H9 (cell line): ENCODE results near the gene CLDN2. TPM values are rescaled to one million over a fixed set of nuclear protein-coding genes. Genes with fewer than 3 reads are reported as not detected.

Experiments
- DNase-seq: peaks from one replicate; pipeline ENCODE4 v3.0.0-alpha.2; 2017
- H2AFZ ChIP-seq: one replicate; pipeline ENCODE4 v1.6.1; 2013; ENCODE audit warnings: mild to moderate bottlenecking, low read length, control low read depth, moderate library complexity
- H2AK5ac ChIP-seq: 2 replicates; pipeline ENCODE4 v1.6.1; 2013; ENCODE audit warnings: low read length, control low read depth, mixed read lengths; ENCODE audit not compliant: insufficient read length
- H2BK120ac ChIP-seq: one replicate; pipeline ENCODE4 v1.6.1; 2013; ENCODE audit warnings: low read depth, mild to moderate bottlenecking, low read length, control low read depth, inconsistent platforms; ENCODE audit not compliant: poor library complexity, severe bottlenecking
- H2BK12ac ChIP-seq: 2 replicates; pipeline ENCODE4 v1.6.1; 2013; ENCODE audit warnings: low read length, control low read depth, mixed read lengths, low read depth; ENCODE audit not compliant: insufficient read length
- H2BK15ac ChIP-seq: 2 replicates; pipeline ENCODE4 v1.6.1; 2013; ENCODE audit warnings: low read depth, low read length, control low read depth
- H2BK20ac ChIP-seq: one replicate; pipeline ENCODE4 v1.6.1; 2013; ENCODE audit warnings: low read depth, mild to moderate bottlenecking, low read length, control low read depth, inconsistent platforms; ENCODE audit not compliant: poor library complexity, severe bottlenecking
- H2BK5ac ChIP-seq: 2 replicates; pipeline ENCODE4 v1.6.1; 2013; ENCODE audit warnings: low read length, control low read depth, mixed read lengths; ENCODE audit not compliant: insufficient read length
- H3K14ac ChIP-seq: 2 replicates; pipeline ENCODE4 v1.6.1; 2013; ENCODE audit warnings: low read length, control low read depth; ENCODE audit not compliant: insufficient read depth
- H3K18ac ChIP-seq: 2 replicates; pipeline ENCODE4 v1.6.1; 2013; ENCODE audit warnings: low read depth, mild to moderate bottlenecking, mixed read lengths, low read length, control low read depth; ENCODE audit not compliant: insufficient read length
- H3K23ac ChIP-seq: 2 replicates; pipeline ENCODE4 v1.6.1; 2013; ENCODE audit warnings: low read length, control low read depth, mixed read lengths, low read depth; ENCODE audit not compliant: insufficient read length
- H3K23me2 ChIP-seq: 2 replicates; pipeline ENCODE4 v1.6.1; 2013; ENCODE audit warnings: low read depth, mild to moderate bottlenecking, mixed read lengths, low read length, control low read depth; ENCODE audit not compliant: insufficient read length, poor library complexity, severe bottlenecking
- H3K27ac ChIP-seq: 2 replicates; pipeline ENCODE4 v1.5.1; 2013; ENCODE audit warnings: low read length, control low read depth, mixed read lengths, low read depth; ENCODE audit not compliant: insufficient read length
- H3K27me3 ChIP-seq: 2 replicates; pipeline ENCODE4 v1.6.1; 2013; ENCODE audit warnings: low read length, control low read depth, inconsistent platforms; ENCODE audit not compliant: insufficient read depth
- H3K4ac ChIP-seq: 2 replicates; pipeline ENCODE4 v1.6.1; 2013; ENCODE audit warnings: low read depth, mild to moderate bottlenecking, control low read depth, inconsistent platforms, low read length, moderate library complexity
- H3K4me1 ChIP-seq: 2 replicates; pipeline ENCODE4 v1.6.1; 2013; ENCODE audit warnings: low read length, control low read depth, inconsistent platforms; ENCODE audit not compliant: insufficient read depth
- H3K4me2 ChIP-seq: 2 replicates; pipeline ENCODE4 v1.6.1; 2013; ENCODE audit warnings: low read length, control low read depth, mixed read lengths; ENCODE audit not compliant: insufficient read length, insufficient read depth
- H3K56ac ChIP-seq: 2 replicates; pipeline ENCODE4 v1.6.1; 2013; ENCODE audit warnings: low read depth, mild to moderate bottlenecking, mixed read lengths, low read length, control low read depth; ENCODE audit not compliant: insufficient read length
- H3K79me1 ChIP-seq: 2 replicates; pipeline ENCODE4 v1.6.1; 2013; ENCODE audit warnings: low read depth, mild to moderate bottlenecking, moderate library complexity, low read length, control low read depth, inconsistent platforms; ENCODE audit not compliant: insufficient read depth, poor library complexity, severe bottlenecking
- H3K79me2 ChIP-seq: 2 replicates; pipeline ENCODE4 v1.6.1; 2013; ENCODE audit warnings: low read length, control low read depth, inconsistent platforms; ENCODE audit not compliant: insufficient read depth
- H3K9ac ChIP-seq: 2 replicates; pipeline ENCODE4 v1.6.1; 2013; ENCODE audit warnings: low read length, control low read depth, mixed read lengths; ENCODE audit not compliant: insufficient read length; ENCODE audit errors: extremely low read depth
- H3K9me3 ChIP-seq: one replicate; pipeline ENCODE4 v1.6.1; 2013; ENCODE audit warnings: low read depth, low read length, inconsistent platforms; ENCODE audit not compliant: control insufficient read depth
- H3T11ph ChIP-seq: one replicate; pipeline ENCODE4 v1.6.1; 2013; ENCODE audit warnings: mild to moderate bottlenecking, low read length, control low read depth, inconsistent platforms
- H4K20me1 ChIP-seq: one replicate; pipeline ENCODE4 v1.6.1; 2013; ENCODE audit not compliant: control insufficient read depth, insufficient read length, insufficient read depth
- H4K5ac ChIP-seq: 2 replicates; pipeline ENCODE4 v1.6.1; 2013; ENCODE audit warnings: low read depth, mild to moderate bottlenecking, mixed read lengths, low read length, control low read depth; ENCODE audit not compliant: insufficient read length
- H4K8ac ChIP-seq: replicated peaks from 2 replicates; pipeline ENCODE4 v1.6.1; 2013; ENCODE audit warnings: low read length, control low read depth, mixed read lengths, low read depth; ENCODE audit not compliant: insufficient read length
- H4K91ac ChIP-seq: 2 replicates; pipeline ENCODE4 v1.6.1; 2013; ENCODE audit warnings: low read depth, mild to moderate bottlenecking, moderate library complexity, mixed read lengths, low read length, control low read depth; ENCODE audit not compliant: insufficient read length
- H3K27ac Mint-ChIP-seq, 3 experiments: 2 replicates in 2 of 3; 3 replicates in 1 of 3; pipeline ENCODE4 v1.8.0; 2020 to 2021; ENCODE audit warnings: mixed read lengths in 3 of 3, mild to moderate bottlenecking in 1 of 3, moderate library complexity in 1 of 3
- H3K27me3 Mint-ChIP-seq: 2 replicates; pipeline ENCODE4 v1.8.0; 2021; ENCODE audit warnings: low read depth, mild to moderate bottlenecking, moderate library complexity, mixed read lengths
- H3K36me3 Mint-ChIP-seq, 3 experiments: 2 replicates in 2 of 3; 3 replicates in 1 of 3; pipeline ENCODE4 v1.8.0; 2020 to 2021; ENCODE audit warnings: low read depth in 3 of 3, mixed read lengths in 3 of 3; ENCODE audit not compliant: insufficient read depth in 1 of 3
- H3K4me1 Mint-ChIP-seq, 2 experiments: 2 replicates each; pipeline ENCODE4 v1.8.0; 2020; ENCODE audit warnings: mixed read lengths in 2 of 2
- H3K4me3 Mint-ChIP-seq, 2 experiments: 2 replicates in 1 of 2; 3 replicates in 1 of 2; pipeline ENCODE4 v1.8.0; 2020 to 2021; ENCODE audit warnings: mild to moderate bottlenecking in 2 of 2, mixed read lengths in 2 of 2, moderate library complexity in 1 of 2
- H3K9me3 Mint-ChIP-seq, 2 experiments: 2 replicates in 1 of 2; 3 replicates in 1 of 2; pipeline ENCODE4 v1.8.0; 2020; ENCODE audit warnings: mild to moderate bottlenecking in 2 of 2, mixed read lengths in 2 of 2, moderate library complexity in 1 of 2
- CTCF ChIP-seq: fragments of 200-600 bp; sonication (generic); conservative IDR thresholded peaks from 3 replicates; pipeline ENCODE4 v1.8.0; 2021; ENCODE audit warnings: antibody characterized with exemption, mild to moderate bottlenecking
- WGBS: extraction: QIAGEN DNeasy Blood & Tissue Kit; methylation state at CpG from one replicate; pipeline ENCODE4 v1.1.7; 2013; ENCODE audit warnings: missing lambda C conversion rate, low lambda C conversion rate, mixed read lengths; ENCODE audit not compliant: insufficient read length; ENCODE audit errors: extremely low coverage; 5-methylcytosine and 5-hydroxymethylcytosine counted together
- total RNA-seq: library from RNA; stranded (reverse); gene quantifications from 2 replicates; pipeline ENCODE4 v1.2.1, GENCODE V29; 2021

CLDN2 gene
- total RNA-seq, 1 experiment from 2014 or later = not detected

GRCh38 chrX:106875151-106875550 lies 45.1 kb upstream of the CLDN2 start:
- Histone ChIP-seq H3K79me1 (no peaks in the 10 kb centered on the region), H4K8ac (no peak overlapping the region), H3K4me1 (no peaks in the 10 kb centered on the region), H3K79me2 (peaks cover 2% of the 10 kb centered on the region; the same call in 1 of the 2 replicates), H3K9ac (no peak overlapping the region), H4K91ac (no peak overlapping the region), H3K9me3 (no peaks in the 10 kb centered on the region), H3K23ac (no peak overlapping the region), H2BK20ac (no peak overlapping the region), H3K4ac (no peak overlapping the region), H3T11ph (no peak overlapping the region), H2BK12ac (no peak overlapping the region), H3K23me2 (no peaks in the 10 kb centered on the region), H2BK120ac (no peak overlapping the region), H3K27me3 (no peaks in the 10 kb centered on the region), H3K56ac (no peak overlapping the region), H4K5ac (no peak overlapping the region), H2BK5ac (no peak overlapping the region), H3K18ac (no peak overlapping the region), H2AK5ac (no peak overlapping the region), H3K4me2 (no peak overlapping the region), H3K14ac (no peak overlapping the region), H2AFZ (no peak overlapping the region), H4K20me1 (no peaks in the 10 kb centered on the region), H2BK15ac (no peak overlapping the region), H3K27ac (no peak overlapping the region)
- Mint-ChIP-seq H3K27me3 (no peaks in the 10 kb centered on the region), H3K27ac (no peak overlapping the region), H3K4me3 (no peak overlapping the region), H3K36me3 (no peaks in the 10 kb centered on the region; a peak in 1 of 7 replicates), H3K9me3 (peaks cover 0 to 26% of the 10 kb centered on the region in 2 experiments; a peak in 1 of 5 replicates), H3K4me1 (peaks cover 0 to 9% of the 10 kb centered on the region in 2 experiments; a peak in 1 of 4 replicates)
- no peak for TF ChIP-seq CTCF
- no peak for DNase-seq
- no CpG with 5 or more reads among the region's 1 CpG for WGBS
